ENCODE measurements around the gene SLC27A5. TPM values are rescaled to one million over a fixed set of nuclear protein-coding genes. Genes with fewer than 3 reads are reported as not detected.

SLC27A5 gene
- total and polyA plus RNA-seq, 2 of the 13 experiments (the other 11 are each of a cell fraction or from before 2014, with no cell fraction given) = 30.3 to 40.2 TPM

GRCh38 chr19:58451358-58452101 lies 60.3 kb downstream of the SLC27A5 start, which contains the start of gene ZNF324B (continued):
- no peak for TF ChIP-seq ZSCAN20 (CRISPR knock-in tag; IDR thresholded peaks at IDR 0.05; ENCODE audit: borderline replicate concordance)
- TF ChIP-seq THYN1 (CRISPR knock-in tag; IDR thresholded peaks at IDR 0.05; ENCODE audit: borderline replicate concordance, low read depth) = no peak
- no peak for TF ChIP-seq ZNF777 (CRISPR knock-in tag; IDR thresholded peaks at IDR 0.05)
- no peak for TF ChIP-seq CBX2 (IDR thresholded peaks at IDR 0.05; ENCODE audit: low read depth, low read length)
- TF ChIP-seq CBX2 (CRISPR knock-in tag; IDR thresholded peaks at IDR 0.05; ENCODE audit: low read depth) = no peak
- peak; percentile 45; the same call in 1 of the 2 replicates for TF ChIP-seq KMT2A (CRISPR knock-in tag; IDR thresholded peaks at IDR 0.05)
- no peak for TF ChIP-seq HMG20A (CRISPR knock-in tag; IDR thresholded peaks at IDR 0.05; ENCODE audit: borderline replicate concordance)
- no peak for TF ChIP-seq SNRNP70 (IDR thresholded peaks at IDR 0.05; ENCODE audit: low read depth, low read length)
- TF ChIP-seq CBX5 (CRISPR knock-in tag; IDR thresholded peaks at IDR 0.05; ENCODE audit: borderline replicate concordance) = no peak
- no peak for TF ChIP-seq SIX1 (CRISPR knock-in tag; IDR thresholded peaks at IDR 0.05; ENCODE audit: borderline replicate concordance)
- TF ChIP-seq ZNF564 (CRISPR knock-in tag; IDR thresholded peaks at IDR 0.05) = no peak
- TF ChIP-seq ZGPAT (CRISPR knock-in tag; IDR thresholded peaks at IDR 0.05) = peak; percentile 37; the same call in 1 of the 2 replicates
- no peak for TF ChIP-seq ZNF383 (CRISPR knock-in tag; IDR thresholded peaks at IDR 0.05; ENCODE audit: borderline replicate concordance)
- no peak for TF ChIP-seq ISL2 (CRISPR knock-in tag; IDR thresholded peaks at IDR 0.05)
- 0 out of 2 replicates have a peak, but pooled peaks have one; percentile 30 for TF ChIP-seq ZBTB7B (CRISPR knock-in tag; IDR thresholded peaks at IDR 0.05)
- TF ChIP-seq EZH2 (conservative IDR thresholded peaks at IDR 0.05; ENCODE audit: low read depth, low read length) = no peak
- TF ChIP-seq IRF1 (CRISPR knock-in tag; IDR thresholded peaks at IDR 0.05; ENCODE audit: low read depth) = no peak
- no peak; the same call in 1 of the 2 replicates for TF ChIP-seq ZNF543 (CRISPR knock-in tag; IDR thresholded peaks at IDR 0.05)
- no peak for TF ChIP-seq ZNF101 (CRISPR knock-in tag; IDR thresholded peaks at IDR 0.05; ENCODE audit: borderline replicate concordance, low read depth)
- no peak for TF ChIP-seq ZNF333 (CRISPR knock-in tag; IDR thresholded peaks at IDR 0.05; ENCODE audit: borderline replicate concordance)
- TF ChIP-seq ATF2 (CRISPR knock-in tag; IDR thresholded peaks at IDR 0.05) = no peak; the same call in 1 of the 2 replicates
- no peak for TF ChIP-seq ZNF18 (CRISPR knock-in tag; IDR thresholded peaks at IDR 0.05; ENCODE audit: insufficient replicate concordance)
- TF ChIP-seq SETDB1 (CRISPR knock-in tag; IDR thresholded peaks at IDR 0.05; ENCODE audit: borderline replicate concordance) = no peak
- no peak for TF ChIP-seq ZNF230 (CRISPR knock-in tag; IDR thresholded peaks at IDR 0.05)
- no peak for TF ChIP-seq NR1H2 (CRISPR knock-in tag; IDR thresholded peaks at IDR 0.05; ENCODE audit: borderline replicate concordance, low read depth)
- TF ChIP-seq MAF1 (CRISPR knock-in tag; IDR thresholded peaks at IDR 0.05; ENCODE audit: borderline replicate concordance) = no peak

Measured in HepG2 (cell line).